NCI-H748 (cell line): ENCODE measurements around the gene PCBP2.
"Not testable (repeated sequence)": the region's sequence is repeated elsewhere in the genome, so short reads cannot be mapped to it uniquely, and the experiment has no call there.

ENCODE experiments used
- DNase-seq: peaks from one replicate; lab custom pipeline; 2025; ENCODE audit not compliant: unreplicated experiment; lab: John Stamatoyannopoulos, UW

Gene PCBP2

DNA sequence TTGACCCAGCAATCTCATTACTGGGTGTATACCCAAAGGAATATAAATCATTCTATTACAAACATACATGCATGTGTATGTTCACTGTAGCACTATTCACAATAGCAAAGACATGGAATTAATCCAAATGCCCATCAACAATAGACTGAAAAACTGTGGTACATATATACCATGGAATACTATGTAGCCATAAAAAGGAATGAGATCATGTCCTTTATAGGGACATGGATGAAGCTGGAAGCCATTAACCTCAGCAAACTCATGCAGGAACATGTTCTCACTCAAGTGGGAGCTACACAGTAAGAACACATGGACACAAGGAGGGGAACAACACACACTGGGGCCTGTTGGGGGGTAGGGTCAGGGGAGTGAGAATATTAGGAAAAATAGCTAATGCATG is 12.3 kb upstream of the PCBP2 start:
- DNase-seq, result not testable (repeated sequence)

- peak; percentile 99 for DNase-seq
These were observed 10.7 kb upstream of the PCBP2 start, which contains the start of gene PRR13 for GRCh38 chr12:53441040-53441833. Gene PRR13, plus strand, starts transcription at chr12:53441734. Its CDS starts 981 bp downstream, at chr12:53442715.

DNA sequence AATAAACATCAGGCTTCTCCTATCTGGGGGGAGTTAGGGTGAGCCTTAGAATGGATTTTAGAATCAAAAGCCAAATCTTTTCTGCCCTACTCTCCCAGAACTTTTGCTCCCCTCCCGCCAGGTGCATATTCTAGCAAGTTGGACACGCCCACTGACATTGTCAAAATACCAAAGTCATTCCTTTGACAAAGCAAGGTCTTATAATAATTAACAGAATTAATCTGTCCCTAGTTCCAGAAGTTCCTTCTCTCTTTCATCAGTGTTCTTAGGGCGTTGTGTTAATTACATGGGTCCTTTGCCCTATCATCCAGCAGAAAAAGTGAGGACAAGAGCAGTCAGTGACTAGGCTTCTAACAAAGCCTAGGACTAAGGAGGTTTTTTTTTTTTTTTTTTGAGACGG is 7.9 kb upstream of the PCBP2 start:
- no peak for DNase-seq

- DNase-seq, result not testable (repeated sequence)
These were observed 7.1 kb upstream of the PCBP2 start for GRCh38 chr12:53444593-53445325.

DNA sequence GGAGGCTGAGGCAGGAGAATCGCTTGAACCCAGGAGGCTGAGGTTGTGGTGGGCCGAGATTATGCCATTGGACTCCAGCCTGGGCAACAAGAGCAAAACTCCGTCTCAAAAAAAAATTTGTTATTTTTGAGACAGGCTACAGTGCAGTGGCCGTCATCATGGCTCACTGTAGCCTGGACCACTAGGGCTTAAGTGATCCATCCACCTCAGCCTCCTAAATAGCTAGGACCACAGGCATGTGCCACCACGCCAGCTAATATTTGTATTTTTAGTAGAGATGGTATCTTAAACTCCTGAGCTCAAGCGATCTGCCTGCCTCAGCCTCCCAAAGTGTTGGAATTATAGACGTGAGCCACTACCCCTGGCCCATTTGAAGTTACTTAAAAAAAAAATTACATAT is 966 bp upstream of the PCBP2 start:
- DNase-seq, result no peak

GRCh38 chr12:53452159-53453077 is 516 bp downstream of the PCBP2 start:
- DNase-seq, result peak; percentile 85

- no peak for DNase-seq
These were observed 2.2 kb downstream of the PCBP2 start for GRCh38 chr12:53453953-53454640.

GRCh38 chr12:53454707-53455106 is 2.8 kb downstream of the PCBP2 start:
- no peak for DNase-seq

DNA sequence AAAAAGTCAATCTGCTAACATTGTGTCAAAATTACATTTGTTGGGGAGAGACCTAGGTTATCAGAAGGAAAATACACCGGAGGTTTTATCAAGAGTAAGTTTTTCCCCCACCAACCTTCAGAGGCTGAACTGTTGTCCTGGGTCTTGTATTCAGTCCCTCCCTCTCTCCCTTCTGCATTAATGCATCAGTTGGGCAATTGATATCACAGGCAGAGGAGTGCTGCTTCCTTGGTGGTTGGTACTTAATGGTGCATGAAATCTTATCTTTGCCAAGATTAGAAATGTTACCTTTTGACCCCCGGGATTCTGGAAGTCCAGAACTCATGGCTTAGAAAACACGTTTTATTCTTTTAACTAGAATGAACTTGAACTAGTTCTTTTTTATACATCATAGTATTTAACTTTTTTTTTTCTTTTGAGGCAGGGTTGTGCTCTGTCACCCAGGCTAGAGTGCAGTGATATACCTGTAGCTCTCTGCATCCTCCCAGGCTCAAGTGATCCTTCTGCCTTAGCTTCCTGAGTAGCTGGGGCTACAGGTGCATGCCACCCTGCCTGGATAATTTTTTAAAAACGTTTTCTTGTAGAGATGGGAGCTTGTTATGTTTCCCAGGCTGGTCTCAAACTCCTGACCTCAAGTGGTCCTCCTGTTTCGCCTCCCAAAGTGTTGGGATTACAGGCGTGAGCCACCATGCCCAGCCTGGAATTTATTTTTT is 4.9 kb downstream of the PCBP2 start:
- no peak for DNase-seq

DNA sequence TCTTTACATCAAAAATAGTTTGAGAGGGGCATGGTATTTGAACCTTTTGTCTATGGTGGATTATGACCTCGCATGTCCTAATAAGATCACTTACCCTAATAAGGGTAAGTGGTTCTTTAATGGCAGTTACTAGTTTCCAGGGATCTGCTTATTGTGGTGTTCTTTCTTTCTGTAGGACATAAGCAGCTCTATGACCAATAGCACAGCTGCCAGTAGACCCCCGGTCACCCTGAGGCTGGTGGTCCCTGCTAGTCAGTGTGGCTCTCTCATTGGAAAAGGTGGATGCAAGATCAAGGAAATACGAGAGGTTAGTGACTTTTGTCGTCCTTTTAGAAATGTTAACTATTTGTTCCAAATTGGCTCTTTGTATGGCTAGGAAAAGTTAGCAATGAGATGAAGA is 7.2 kb downstream of the PCBP2 start:
- DNase-seq, result no peak

- DNase-seq, result no peak
These were observed 9.2 kb downstream of the PCBP2 start for GRCh38 chr12:53461059-53461458.

- no peak for DNase-seq
These were observed 9.7 kb downstream of the PCBP2 start for GRCh38 chr12:53461591-53461990.

- DNase-seq, result no peak
These were observed 11.0 kb downstream of the PCBP2 start for GRCh38 chr12:53462935-53463334.

- DNase-seq, result no peak
These were observed 12.1 kb downstream of the PCBP2 start for GRCh38 chr12:53463802-53464560.

GRCh38 chr12:53464685-53465418 is 12.9 kb downstream of the PCBP2 start:
- no peak for DNase-seq

DNA sequence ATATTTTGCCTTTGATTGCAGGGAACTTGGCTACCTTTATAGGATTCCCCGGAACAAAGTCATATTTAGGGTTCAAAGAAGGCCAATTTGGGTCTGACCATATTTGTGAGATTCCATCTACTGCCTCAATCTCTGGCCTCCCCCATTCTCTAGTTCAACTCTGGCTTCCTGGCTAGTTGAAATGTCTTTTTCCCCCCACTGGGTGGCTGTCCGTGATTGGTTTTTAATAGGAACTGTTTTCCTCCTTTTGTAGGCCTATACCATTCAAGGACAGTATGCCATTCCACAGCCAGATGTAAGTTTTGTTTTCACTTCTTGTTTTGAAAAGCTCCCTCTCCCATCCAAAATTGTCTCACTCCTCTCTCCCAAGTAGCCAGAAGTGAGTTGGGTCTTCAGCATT is 13.8 kb downstream of the PCBP2 start:
- DNase-seq, result no peak

- no peak for DNase-seq
These were observed 14.7 kb downstream of the PCBP2 start for GRCh38 chr12:53466640-53467039.

- no peak for DNase-seq
These were observed 15.2 kb downstream of the PCBP2 start for GRCh38 chr12:53467082-53467481.

DNA sequence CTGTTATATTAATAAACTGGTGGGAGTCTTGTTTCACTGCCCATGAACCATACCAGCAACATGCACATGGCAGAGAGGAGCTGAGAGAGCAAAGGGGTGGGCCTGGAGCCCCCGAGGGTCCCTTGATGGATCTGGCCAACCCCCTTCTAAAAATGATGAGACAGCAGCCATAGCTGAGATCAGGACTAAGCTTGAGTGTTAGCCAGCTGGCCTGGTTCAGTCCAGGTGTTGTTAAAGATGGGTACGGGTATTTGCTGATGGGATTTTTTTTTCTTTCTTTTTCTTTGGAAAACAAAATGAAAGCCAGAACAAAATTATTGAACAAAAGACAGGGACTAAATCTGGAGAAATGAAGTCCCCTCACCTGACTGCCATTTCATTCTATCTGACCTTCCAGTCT is 16.0 kb downstream of the PCBP2 start:
- DNase-seq, result no peak
